NB4 (cell line): ENCODE results near the gene LRRK1.
A peak's percentile ranks its signal among the peaks of the same experiment; 100 is the strongest.

Experiments used
- DNase-seq: peaks from one replicate; pipeline ENCODE4 v3.0.0; 2010; ENCODE audit warnings: low read depth
- H3K4me3 ChIP-seq: one replicate; pipeline ENCODE4 v1.5.1; 2011; ENCODE audit warnings: mild to moderate bottlenecking, low read depth, low read length, moderate library complexity
- CTCF ChIP-seq: IDR thresholded peaks from one replicate; pipeline ENCODE4 v1.5.1; 2012; ENCODE audit warnings: low read depth, low read length
- MAX ChIP-seq: IDR thresholded peaks from 2 replicates; pipeline ENCODE4 v1.6.1; 2011; ENCODE audit warnings: low read depth, low read length
- MYC ChIP-seq: IDR thresholded peaks from 2 replicates; pipeline ENCODE4 v1.6.1; 2011; ENCODE audit warnings: low read depth, low read length
- POLR2A ChIP-seq: IDR thresholded peaks from 2 replicates; pipeline ENCODE4 v1.6.1; 2011; ENCODE audit warnings: mild to moderate bottlenecking; ENCODE audit not compliant: insufficient read length; ENCODE audit errors: extremely low read depth

Gene LRRK1

GRCh38 chr15:100923076-100923475 lies 3.9 kb downstream of the LRRK1 start:
- DNase-seq, result no peak
- H3K4me3 ChIP-seq, result no peak overlapping the region
- TF ChIP-seq CTCF (no peak), POLR2A (no peak), MYC (no peak), MAX (no peak)

GRCh38 chr15:100923902-100924301 lies 4.7 kb downstream of the LRRK1 start:
- no peak for DNase-seq
- no peak for TF ChIP-seq MAX
- no peak for TF ChIP-seq MYC
- no peak for TF ChIP-seq POLR2A
- TF ChIP-seq CTCF, result no peak
- H3K4me3 ChIP-seq, result no peak overlapping the region

GRCh38 chr15:100924436-100924835 lies 5.3 kb downstream of the LRRK1 start:
- no peak for TF ChIP-seq CTCF
- no peak for TF ChIP-seq MYC
- no peak for TF ChIP-seq POLR2A
- no peak for TF ChIP-seq MAX
- no peak overlapping the region for H3K4me3 ChIP-seq
- no peak for DNase-seq

- no peak for DNase-seq
- no peak overlapping the region for H3K4me3 ChIP-seq
- TF ChIP-seq POLR2A, result no peak
- no peak for TF ChIP-seq CTCF
- TF ChIP-seq MYC, result no peak
- no peak for TF ChIP-seq MAX
Observed at GRCh38 chr15:100925480-100925879, 6.3 kb downstream of the LRRK1 start.

- H3K4me3 ChIP-seq, result no peak overlapping the region
- DNase-seq, result peak; percentile 49
- no peak for TF ChIP-seq POLR2A
- TF ChIP-seq CTCF, result no peak
- no peak for TF ChIP-seq MYC
- no peak for TF ChIP-seq MAX
Observed at GRCh38 chr15:100926258-100926657, 7.1 kb downstream of the LRRK1 start.
